Small intestine (tissue), 7 donors: ENCODE measurements around the gene CELSR2. TPM values are rescaled to one million over a fixed set of nuclear protein-coding genes. Genes with fewer than 3 reads are reported as not detected.

ENCODE experiments used
- DNase-seq, 2 donors: peaks; one replicate each; pipeline versions ENCODE4 v3.0.0 to v3.0.0-alpha.2; 2013
- FAIRE-seq: peaks from 2 replicates; lab custom pipeline; 2012; peaks lifted over from hg19 to GRCh38; lab: Jason Lieb, UNC
- H3K27ac ChIP-seq, 3 donors: one replicate each; pipeline ENCODE4 v1.5.1; 2013; ENCODE audit warnings: low read length in 2 of 3, mild to moderate bottlenecking in 2 of 3, control low read depth in 1 of 3, inconsistent platforms in 1 of 3, low read depth in 1 of 3, moderate library complexity in 1 of 3
- H3K27me3 ChIP-seq, 3 donors: one replicate each; pipeline ENCODE4 v1.6.1; 2013; ENCODE audit warnings: low read length in 3 of 3, inconsistent platforms in 1 of 3; ENCODE audit not compliant: control insufficient read depth in 3 of 3, insufficient read depth in 3 of 3
- H3K36me3 ChIP-seq, 3 donors: one replicate each; pipeline ENCODE4 v1.6.1; 2013; ENCODE audit warnings: low read length in 3 of 3, inconsistent platforms in 1 of 3, low read depth in 1 of 3, mild to moderate bottlenecking in 1 of 3, moderate library complexity in 1 of 3; ENCODE audit not compliant: control insufficient read depth in 3 of 3, insufficient read depth in 2 of 3
- H3K4me1 ChIP-seq, 3 donors: one replicate each; pipeline ENCODE4 v1.6.1; 2013; ENCODE audit warnings: low read length in 2 of 3, inconsistent platforms in 1 of 3, low read depth in 1 of 3, mild to moderate bottlenecking in 1 of 3, moderate library complexity in 1 of 3; ENCODE audit not compliant: control insufficient read depth in 3 of 3, insufficient read depth in 2 of 3
- H3K4me3 ChIP-seq, 3 donors: one replicate each; pipeline ENCODE4 v1.5.1; 2013; ENCODE audit warnings: low read length in 3 of 3, control low read depth in 1 of 3, inconsistent platforms in 1 of 3, low read depth in 1 of 3, mild to moderate bottlenecking in 1 of 3, moderate library complexity in 1 of 3
- H3K9me3 ChIP-seq, 2 donors: one replicate each; pipeline ENCODE4 v1.6.1; 2013; ENCODE audit warnings: low read depth in 1 of 2, low read length in 1 of 2; ENCODE audit not compliant: control insufficient read depth in 2 of 2, insufficient read depth in 1 of 2
- WGBS, 3 donors: extraction: QIAGEN DNeasy Blood & Tissue Kit; methylation state at CpG; one replicate each; pipeline ENCODE4 v1.1.7; 2013; 5-methylcytosine and 5-hydroxymethylcytosine counted together
- polyA plus RNA-seq, 4 donors: library from polyadenylated mRNA; stranded (reverse) in 3 of 4; unstranded in 1 of 4; fragments of 200-250 nt in 3 of 4; fragments of 120-200 nt in 1 of 4; gene quantifications; one replicate each; pipeline versions ENCODE4 v1.2.1 to v1.2.3, GENCODE V29; 2013
- donor health status: healthy with polysubstance abuse.
- donor health status: control.
- donor health status: control.
- donor health status: Bipolar disorder and iron deficiency.
- donor health status: healthy.

The CELSR2 gene
- polyA plus RNA-seq, 4 donors = under 0.01 to 7.9 (median 1.5) TPM

DNA sequence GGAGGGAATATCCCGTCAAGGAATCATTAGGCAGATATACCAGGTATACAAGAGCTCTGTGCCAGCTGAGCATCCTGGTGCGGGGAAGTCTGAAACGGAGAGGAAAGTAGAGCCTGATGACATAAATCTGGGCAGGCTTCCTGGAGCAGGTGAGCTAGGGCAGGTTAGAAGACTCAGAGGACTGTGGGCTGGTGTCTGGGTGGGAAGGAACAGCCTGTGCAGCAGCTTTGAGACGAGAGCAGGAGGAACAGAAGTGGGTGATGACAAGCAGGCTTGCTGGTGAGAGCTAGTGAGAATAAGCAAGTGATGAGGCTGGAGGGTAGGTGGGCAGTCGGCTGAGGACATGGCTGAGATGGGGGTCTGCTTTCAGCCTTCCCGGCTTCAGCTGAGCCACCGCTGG, 6.7 kb downstream of the CELSR2 start:
- peaks cover 0 to 26% (median 0%) of the 10 kb centered on the region in 3 donors for H3K4me1 ChIP-seq
- H3K27me3 ChIP-seq = no peaks in the 10 kb centered on the region
- FAIRE-seq (no peak), DNase-seq (no peak)
- H3K27ac ChIP-seq = no peak overlapping the region
- peaks cover 0 to 57% (median 0%) of the 10 kb centered on the region in 3 donors for H3K36me3 ChIP-seq
- peaks cover 0 to 12% of the 10 kb centered on the region in 2 donors for H3K9me3 ChIP-seq
- WGBS, 3 donors = 78 to 87% (median 82%) methylated on average over 7 of the region's 7 CpGs
- H3K4me3 ChIP-seq = no peak overlapping the region

- Histone ChIP-seq H3K4me3 (no peak overlapping the region), H3K27me3 (no peaks in the 10 kb centered on the region), H3K27ac (no peak overlapping the region), H3K9me3 (peaks cover 0 to 4% of the 10 kb centered on the region in 2 donors), H3K36me3 (peaks cover 0 to 57% (median 0%) of the 10 kb centered on the region in 3 donors), H3K4me1 (peaks cover 0 to 26% (median 0%) of the 10 kb centered on the region in 3 donors)
- DNase-seq = no peak
- FAIRE-seq = no peak
- WGBS, 3 donors = 87 to 95% (median 90%) methylated on average over 5 of the region's 5 CpGs
Measured at GRCh38 chr1:109256971-109257681, 7.8 kb downstream of the CELSR2 start.

DNA sequence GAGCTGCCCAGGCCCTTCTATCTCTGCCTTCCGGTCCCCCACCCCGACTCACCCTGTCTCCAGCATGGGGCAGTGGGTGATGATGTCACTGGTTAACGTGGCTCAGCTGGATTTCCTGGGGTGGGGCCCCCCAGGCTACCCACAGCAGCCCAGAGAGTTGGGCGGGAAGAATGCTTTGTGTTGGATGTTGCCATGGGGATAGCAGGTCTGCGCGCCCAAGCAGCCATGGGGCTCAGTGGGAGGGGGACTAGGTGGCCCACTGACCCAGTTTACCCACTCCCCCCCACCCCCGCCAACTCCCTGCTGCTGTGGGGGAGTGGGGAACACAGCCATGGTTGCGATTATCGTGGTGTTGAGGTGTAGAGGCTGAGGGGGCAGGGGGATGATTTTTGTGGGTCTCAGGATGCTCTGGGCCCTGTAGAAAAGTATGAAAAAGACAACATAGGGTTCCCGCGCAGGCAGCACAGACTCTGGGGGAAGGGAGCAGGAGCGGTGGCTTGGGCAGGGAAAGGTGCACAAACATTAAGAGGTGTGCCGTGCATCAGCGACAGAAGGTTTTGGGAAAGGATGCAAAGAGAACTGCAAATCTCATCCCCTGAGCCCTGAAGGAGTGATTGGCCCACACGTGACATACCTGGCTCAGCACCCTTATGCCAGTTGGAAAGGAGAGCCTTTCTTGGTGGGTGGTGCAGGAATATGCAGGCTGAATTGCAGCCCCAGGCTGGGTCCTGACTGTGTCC, 8.5 kb downstream of the CELSR2 start:
- Histone ChIP-seq H3K36me3 (peaks cover 0 to 56% (median 0%) of the 10 kb centered on the region in 3 donors), H3K27ac (no peak overlapping the region), H3K27me3 (no peaks in the 10 kb centered on the region), H3K9me3 (no peaks in the 10 kb centered on the region), H3K4me3 (no peak overlapping the region), H3K4me1 (peaks cover 0 to 26% (median 0%) of the 10 kb centered on the region in 3 donors)
- no peak for FAIRE-seq
- no peak for DNase-seq
- WGBS, 3 donors = 84 to 88% (median 85%) methylated on average over 14 to 15 of the region's 15 CpGs

GRCh38 chr1:109258481-109259466, 9.4 kb downstream of the CELSR2 start:
- Histone ChIP-seq H3K27me3 (no peaks in the 10 kb centered on the region), H3K9me3 (no peaks in the 10 kb centered on the region), H3K27ac (no peak overlapping the region), H3K36me3 (peaks cover 0 to 58% (median 0%) of the 10 kb centered on the region in 3 donors), H3K4me1 (peaks cover 0 to 20% (median 0%) of the 10 kb centered on the region in 3 donors), H3K4me3 (no peak overlapping the region)
- FAIRE-seq = no peak
- no peak for DNase-seq
- 93 to 94% (median 93%) methylated on average over 57 to 69 of the region's 69 CpGs for whole genome bisulfite sequencing, 3 donors

DNA sequence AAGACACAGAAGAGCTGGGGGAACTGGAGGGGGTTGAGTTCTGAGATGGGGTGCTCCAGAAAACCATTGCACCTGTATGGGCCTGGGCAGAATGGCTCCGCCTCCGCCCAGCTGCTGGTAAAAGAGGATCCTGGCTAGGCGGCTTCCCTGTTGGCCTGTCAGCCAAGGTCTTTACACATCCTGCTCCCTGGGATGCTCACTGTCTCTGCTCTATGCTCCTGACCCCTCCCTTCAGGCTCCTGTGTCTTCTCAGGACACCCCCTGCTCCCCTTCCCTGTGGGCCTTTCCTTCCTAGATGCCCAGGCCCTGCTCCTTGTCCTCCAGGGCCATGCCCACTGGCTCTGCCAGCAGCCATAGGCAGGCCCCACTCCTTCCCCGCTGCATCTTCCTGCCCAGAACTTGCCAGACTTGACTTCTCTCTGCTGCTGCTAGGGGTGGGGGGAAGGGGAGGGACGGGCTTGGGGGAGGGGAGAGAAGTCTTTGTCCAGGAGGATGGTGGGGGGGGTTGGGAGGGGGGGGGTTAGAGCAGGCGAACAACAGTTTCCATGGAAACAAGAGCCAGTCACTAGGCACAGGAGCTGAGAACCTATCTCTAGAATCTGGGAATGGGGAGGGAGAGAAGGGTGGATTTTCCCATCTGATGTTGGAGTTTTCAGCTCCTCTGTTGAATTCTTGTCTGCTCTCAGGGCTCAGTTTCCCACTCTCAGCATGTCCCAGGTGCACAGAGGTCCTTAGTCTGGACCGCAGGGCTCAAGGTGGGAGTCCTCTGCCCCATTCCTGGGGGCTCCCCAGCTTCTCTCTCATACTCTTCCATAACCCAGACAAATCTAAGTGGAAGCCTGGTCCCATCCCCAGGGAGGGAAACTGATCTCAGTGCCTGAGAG, 10.6 kb downstream of the CELSR2 start:
- Histone ChIP-seq H3K27me3 (no peaks in the 10 kb centered on the region), H3K36me3 (peaks cover 0 to 69% (median 0%) of the 10 kb centered on the region in 3 donors), H3K4me1 (peaks cover 0 to 9% (median 0%) of the 10 kb centered on the region in 3 donors), H3K9me3 (no peaks in the 10 kb centered on the region), H3K4me3 (no peak overlapping the region), H3K27ac (no peak overlapping the region)
- FAIRE-seq = no peak
- DNase-seq = no peak
- WGBS, 3 donors = 80 to 86% (median 84%) methylated on average over 7 of the region's 7 CpGs

DNA sequence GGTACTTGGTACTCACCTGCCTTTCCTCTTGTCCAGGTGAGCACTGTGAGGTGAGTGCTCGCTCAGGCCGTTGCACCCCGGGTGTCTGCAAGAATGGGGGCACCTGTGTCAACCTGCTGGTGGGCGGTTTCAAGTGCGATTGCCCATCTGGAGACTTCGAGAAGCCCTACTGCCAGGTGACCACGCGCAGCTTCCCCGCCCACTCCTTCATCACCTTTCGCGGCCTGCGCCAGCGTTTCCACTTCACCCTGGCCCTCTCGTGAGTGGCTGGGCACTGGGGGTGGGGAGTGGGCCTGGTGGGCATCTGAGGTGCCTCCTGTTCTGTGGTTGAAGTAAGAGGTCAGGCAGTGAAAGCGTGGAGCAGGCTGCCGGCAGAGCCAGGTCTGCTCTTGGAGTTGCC, 11.7 kb downstream of the CELSR2 start:
- no peak overlapping the region for H3K27ac ChIP-seq
- H3K9me3 ChIP-seq = no peaks in the 10 kb centered on the region
- peaks cover 0 to 80% (median 0%) of the 10 kb centered on the region in 3 donors for H3K36me3 ChIP-seq
- FAIRE-seq = no peak
- H3K27me3 ChIP-seq = no peaks in the 10 kb centered on the region
- H3K4me1 ChIP-seq = no peaks in the 10 kb centered on the region
- 87 to 92% (median 91%) methylated on average over 16 of the region's 16 CpGs for WGBS, 3 donors
- no peak overlapping the region for H3K4me3 ChIP-seq
- no peak for DNase-seq

- WGBS, 3 donors = 85 to 90% (median 90%) methylated on average over 6 of the region's 6 CpGs
- DNase-seq (no peak), FAIRE-seq (no peak)
- peaks cover 0 to 83% (median 0%) of the 10 kb centered on the region in 3 donors for H3K36me3 ChIP-seq
- H3K27ac ChIP-seq = no peak overlapping the region
- H3K27me3 ChIP-seq = no peaks in the 10 kb centered on the region
- no peaks in the 10 kb centered on the region for H3K4me1 ChIP-seq
- H3K9me3 ChIP-seq = no peaks in the 10 kb centered on the region
- no peak overlapping the region for H3K4me3 ChIP-seq
Measured at GRCh38 chr1:109261578-109261977, 12.2 kb downstream of the CELSR2 start.
